H9 (cell line): ENCODE results near the gene INSR. TPM values are rescaled to one million over a fixed set of nuclear protein-coding genes. Genes with fewer than 3 reads are reported as not detected.

Source experiments
- DNase-seq: peaks from one replicate; pipeline ENCODE4 v3.0.0-alpha.2; 2017
- H2AFZ ChIP-seq: one replicate; pipeline ENCODE4 v1.6.1; 2013; ENCODE audit warnings: mild to moderate bottlenecking, low read length, control low read depth, moderate library complexity
- H2AK5ac ChIP-seq: 2 replicates; pipeline ENCODE4 v1.6.1; 2013; ENCODE audit warnings: low read length, control low read depth, mixed read lengths; ENCODE audit not compliant: insufficient read length
- H2BK120ac ChIP-seq: one replicate; pipeline ENCODE4 v1.6.1; 2013; ENCODE audit warnings: low read depth, mild to moderate bottlenecking, low read length, control low read depth, inconsistent platforms; ENCODE audit not compliant: poor library complexity, severe bottlenecking
- H2BK12ac ChIP-seq: 2 replicates; pipeline ENCODE4 v1.6.1; 2013; ENCODE audit warnings: low read length, control low read depth, mixed read lengths, low read depth; ENCODE audit not compliant: insufficient read length
- H2BK15ac ChIP-seq: 2 replicates; pipeline ENCODE4 v1.6.1; 2013; ENCODE audit warnings: low read depth, low read length, control low read depth
- H2BK20ac ChIP-seq: one replicate; pipeline ENCODE4 v1.6.1; 2013; ENCODE audit warnings: low read depth, mild to moderate bottlenecking, low read length, control low read depth, inconsistent platforms; ENCODE audit not compliant: poor library complexity, severe bottlenecking
- H2BK5ac ChIP-seq: 2 replicates; pipeline ENCODE4 v1.6.1; 2013; ENCODE audit warnings: low read length, control low read depth, mixed read lengths; ENCODE audit not compliant: insufficient read length
- H3K14ac ChIP-seq: 2 replicates; pipeline ENCODE4 v1.6.1; 2013; ENCODE audit warnings: low read length, control low read depth; ENCODE audit not compliant: insufficient read depth
- H3K18ac ChIP-seq: 2 replicates; pipeline ENCODE4 v1.6.1; 2013; ENCODE audit warnings: low read depth, mild to moderate bottlenecking, mixed read lengths, low read length, control low read depth; ENCODE audit not compliant: insufficient read length
- H3K23ac ChIP-seq: 2 replicates; pipeline ENCODE4 v1.6.1; 2013; ENCODE audit warnings: low read length, control low read depth, mixed read lengths, low read depth; ENCODE audit not compliant: insufficient read length
- H3K23me2 ChIP-seq: 2 replicates; pipeline ENCODE4 v1.6.1; 2013; ENCODE audit warnings: low read depth, mild to moderate bottlenecking, mixed read lengths, low read length, control low read depth; ENCODE audit not compliant: insufficient read length, poor library complexity, severe bottlenecking
- H3K27ac ChIP-seq: 2 replicates; pipeline ENCODE4 v1.5.1; 2013; ENCODE audit warnings: low read length, control low read depth, mixed read lengths, low read depth; ENCODE audit not compliant: insufficient read length
- H3K27me3 ChIP-seq: 2 replicates; pipeline ENCODE4 v1.6.1; 2013; ENCODE audit warnings: low read length, control low read depth, inconsistent platforms; ENCODE audit not compliant: insufficient read depth
- H3K4ac ChIP-seq: 2 replicates; pipeline ENCODE4 v1.6.1; 2013; ENCODE audit warnings: low read depth, mild to moderate bottlenecking, control low read depth, inconsistent platforms, low read length, moderate library complexity
- H3K4me1 ChIP-seq: 2 replicates; pipeline ENCODE4 v1.6.1; 2013; ENCODE audit warnings: low read length, control low read depth, inconsistent platforms; ENCODE audit not compliant: insufficient read depth
- H3K4me2 ChIP-seq: 2 replicates; pipeline ENCODE4 v1.6.1; 2013; ENCODE audit warnings: low read length, control low read depth, mixed read lengths; ENCODE audit not compliant: insufficient read length, insufficient read depth
- H3K56ac ChIP-seq: 2 replicates; pipeline ENCODE4 v1.6.1; 2013; ENCODE audit warnings: low read depth, mild to moderate bottlenecking, mixed read lengths, low read length, control low read depth; ENCODE audit not compliant: insufficient read length
- H3K79me1 ChIP-seq: 2 replicates; pipeline ENCODE4 v1.6.1; 2013; ENCODE audit warnings: low read depth, mild to moderate bottlenecking, moderate library complexity, low read length, control low read depth, inconsistent platforms; ENCODE audit not compliant: insufficient read depth, poor library complexity, severe bottlenecking
- H3K79me2 ChIP-seq: 2 replicates; pipeline ENCODE4 v1.6.1; 2013; ENCODE audit warnings: low read length, control low read depth, inconsistent platforms; ENCODE audit not compliant: insufficient read depth
- H3K9ac ChIP-seq: 2 replicates; pipeline ENCODE4 v1.6.1; 2013; ENCODE audit warnings: low read length, control low read depth, mixed read lengths; ENCODE audit not compliant: insufficient read length; ENCODE audit errors: extremely low read depth
- H3K9me3 ChIP-seq: one replicate; pipeline ENCODE4 v1.6.1; 2013; ENCODE audit warnings: low read depth, low read length, inconsistent platforms; ENCODE audit not compliant: control insufficient read depth
- H3T11ph ChIP-seq: one replicate; pipeline ENCODE4 v1.6.1; 2013; ENCODE audit warnings: mild to moderate bottlenecking, low read length, control low read depth, inconsistent platforms
- H4K20me1 ChIP-seq: one replicate; pipeline ENCODE4 v1.6.1; 2013; ENCODE audit not compliant: control insufficient read depth, insufficient read length, insufficient read depth
- H4K5ac ChIP-seq: 2 replicates; pipeline ENCODE4 v1.6.1; 2013; ENCODE audit warnings: low read depth, mild to moderate bottlenecking, mixed read lengths, low read length, control low read depth; ENCODE audit not compliant: insufficient read length
- H4K8ac ChIP-seq: replicated peaks from 2 replicates; pipeline ENCODE4 v1.6.1; 2013; ENCODE audit warnings: low read length, control low read depth, mixed read lengths, low read depth; ENCODE audit not compliant: insufficient read length
- H4K91ac ChIP-seq: 2 replicates; pipeline ENCODE4 v1.6.1; 2013; ENCODE audit warnings: low read depth, mild to moderate bottlenecking, moderate library complexity, mixed read lengths, low read length, control low read depth; ENCODE audit not compliant: insufficient read length
- H3K27ac Mint-ChIP-seq, 3 experiments: 2 replicates in 2 of 3; 3 replicates in 1 of 3; pipeline ENCODE4 v1.8.0; 2020 to 2021; ENCODE audit warnings: mixed read lengths in 3 of 3, mild to moderate bottlenecking in 1 of 3, moderate library complexity in 1 of 3
- H3K27me3 Mint-ChIP-seq: 2 replicates; pipeline ENCODE4 v1.8.0; 2021; ENCODE audit warnings: low read depth, mild to moderate bottlenecking, moderate library complexity, mixed read lengths
- H3K36me3 Mint-ChIP-seq, 3 experiments: 2 replicates in 2 of 3; 3 replicates in 1 of 3; pipeline ENCODE4 v1.8.0; 2020 to 2021; ENCODE audit warnings: low read depth in 3 of 3, mixed read lengths in 3 of 3; ENCODE audit not compliant: insufficient read depth in 1 of 3
- H3K4me1 Mint-ChIP-seq, 2 experiments: 2 replicates each; pipeline ENCODE4 v1.8.0; 2020; ENCODE audit warnings: mixed read lengths in 2 of 2
- H3K4me3 Mint-ChIP-seq, 2 experiments: 2 replicates in 1 of 2; 3 replicates in 1 of 2; pipeline ENCODE4 v1.8.0; 2020 to 2021; ENCODE audit warnings: mild to moderate bottlenecking in 2 of 2, mixed read lengths in 2 of 2, moderate library complexity in 1 of 2
- H3K9me3 Mint-ChIP-seq, 2 experiments: 2 replicates in 1 of 2; 3 replicates in 1 of 2; pipeline ENCODE4 v1.8.0; 2020; ENCODE audit warnings: mild to moderate bottlenecking in 2 of 2, mixed read lengths in 2 of 2, moderate library complexity in 1 of 2
- CTCF ChIP-seq: fragments of 200-600 bp; sonication (generic); conservative IDR thresholded peaks from 3 replicates; pipeline ENCODE4 v1.8.0; 2021; ENCODE audit warnings: antibody characterized with exemption, mild to moderate bottlenecking
- WGBS: extraction: QIAGEN DNeasy Blood & Tissue Kit; methylation state at CpG from one replicate; pipeline ENCODE4 v1.1.7; 2013; ENCODE audit warnings: missing lambda C conversion rate, low lambda C conversion rate, mixed read lengths; ENCODE audit not compliant: insufficient read length; ENCODE audit errors: extremely low coverage; 5-methylcytosine and 5-hydroxymethylcytosine counted together
- total RNA-seq: library from RNA; stranded (reverse); gene quantifications from 2 replicates; pipeline ENCODE4 v1.2.1, GENCODE V29; 2021

INSR gene
- total RNA-seq, 1 experiment from 2014 or later, result 39.8 TPM

- Histone ChIP-seq H3K9me3 (no peaks in the 10 kb centered on the region), H2BK20ac (no peak overlapping the region), H4K8ac (no peak overlapping the region), H2BK15ac (no peak overlapping the region), H3K18ac (no peak overlapping the region), H3K4ac (no peak overlapping the region), H3T11ph (no peak overlapping the region), H3K9ac (no peak overlapping the region), H3K4me1 (no peaks in the 10 kb centered on the region), H2BK12ac (no peak overlapping the region), H2AK5ac (no peak overlapping the region), H2BK120ac (no peak overlapping the region), H3K23me2 (peaks cover 3% of the 10 kb centered on the region), H3K79me1 (no peaks in the 10 kb centered on the region), H3K27me3 (no peaks in the 10 kb centered on the region), H3K27ac (no peak overlapping the region), H3K79me2 (no peaks in the 10 kb centered on the region), H3K14ac (no peak overlapping the region), H3K23ac (no peak overlapping the region), H4K5ac (no peak overlapping the region), H3K4me2 (no peak overlapping the region), H3K56ac (no peak overlapping the region), H4K91ac (no peak overlapping the region), H2BK5ac (no peak overlapping the region), H4K20me1 (no peaks in the 10 kb centered on the region), H2AFZ (no peak overlapping the region)
- no CpG with 5 or more reads among the region's 7 CpGs for WGBS
- H3K27me3 Mint-ChIP-seq, result no peaks in the 10 kb centered on the region
- peak overlapping the region in 2 of 3 experiments; percentile 19 to 53; a peak in 1 of 7 replicates for H3K27ac Mint-ChIP-seq
- H3K36me3 Mint-ChIP-seq, result no peaks in the 10 kb centered on the region
- DNase-seq, result no peak
- peaks cover 0 to 7% of the 10 kb centered on the region in 2 experiments; a peak in 3 of 4 replicates for H3K4me1 Mint-ChIP-seq
- TF ChIP-seq CTCF, result no peak
- no peak overlapping the region for H3K4me3 Mint-ChIP-seq
- H3K9me3 Mint-ChIP-seq, result no peaks in the 10 kb centered on the region; a peak in 1 of 5 replicates
These were observed 102.1 kb downstream of the INSR start for GRCh38 chr19:7191946-7192691.
